Loucy (cell line): ENCODE data around the gene ATP11A.

ENCODE experiments used
- CTCF ChIP-seq: fragments of 200-600 bp; sonication (generic); conservative IDR thresholded peaks from 2 replicates; pipeline ENCODE4 v1.5.1; 2014; ENCODE audit warnings: mild to moderate bottlenecking, antibody characterized with exemption, low read length
- EZH2phosphoT487 ChIP-seq: fragments of 200-600 bp; IDR thresholded peaks from 2 replicates; pipeline ENCODE4 v1.6.1; 2018; ENCODE audit warnings: antibody characterized with exemption, mild to moderate bottlenecking, moderate library complexity, borderline replicate concordance

- no peak for TF ChIP-seq CTCF
- TF ChIP-seq EZH2phosphoT487, result no peak
Measured at GRCh38 chr13:112669881-112670499, 19.8 kb upstream of the ATP11A start.
